Pancreas (tissue), 10 donors: ENCODE data around the gene SPTB. TPM values are rescaled to one million over a fixed set of nuclear protein-coding genes. Genes with fewer than 3 reads are reported as not detected.

Source experiments
- ATAC-seq, 4 donors: fragments of 200-7000 bp; cut with Tn5 transposase; one replicate each; pipeline versions ENCODE4 v1.8.0 to v1.9.1; 2020; ENCODE audit warnings: mild to moderate bottlenecking in 4 of 4, moderate library complexity in 4 of 4
- DNase-seq, 6 donors: peaks; one replicate each; pipeline ENCODE4 v3.0.0-alpha.2; 2020
- FAIRE-seq: peaks from 2 replicates; lab custom pipeline; 2012; peaks lifted over from hg19 to GRCh38; lab: Jason Lieb, UNC
- H3K27ac ChIP-seq, 4 donors: fragments of 200-600 bp; sonication (generic); 1 replicate in 3 of 4; 2 replicates in 1 of 4; pipeline versions ENCODE4 v1.5.0 to v1.8.0; 2020
- H3K27me3 ChIP-seq, 4 donors: fragments of 200-600 bp; one replicate each; pipeline ENCODE4 v1.8.0; 2021
- H3K36me3 ChIP-seq, 3 donors: fragments of 200-600 bp; sonication (generic) in 1 of 3; one replicate each; pipeline versions ENCODE4 v1.5.0 to v1.8.0; 2020 to 2021
- H3K4me1 ChIP-seq, 3 donors: fragments of 200-600 bp; one replicate each; pipeline ENCODE4 v1.8.0; 2021
- H3K4me3 ChIP-seq, 4 donors: fragments of 200-600 bp; sonication (generic) in 2 of 4; one replicate each; pipeline versions ENCODE4 v1.5.0 to v1.8.0; 2020 to 2021
- H3K9me3 ChIP-seq, 4 donors: fragments of 200-600 bp; one replicate each; pipeline ENCODE4 v1.8.0; 2021
- CTCF ChIP-seq, 4 donors: fragments of 200-600 bp; sonication (generic) in 3 of 4; IDR thresholded peaks; one replicate each; pipeline versions ENCODE4 v1.5.0 to v1.8.0; 2021; ENCODE audit warnings: antibody characterized with exemption in 4 of 4
- WGBS, 2 donors: extraction: QIAGEN DNeasy Blood & Tissue Kit; methylation state at CpG; one replicate each; pipeline ENCODE4 v1.1.7; 2013; 5-methylcytosine and 5-hydroxymethylcytosine counted together
- intact Hi-C, 3 donors: fragments of 100-400 bp; cut with DNase I; formaldehyde crosslinking; loops; one replicate each; pipeline versions ENCODE4 v1.11.1 to v1.14.2; 2022
- microRNA-seq, 2 donors: library from miRNA; unstranded; fragments of <30 nt; microRNA quantifications; one replicate each; pipeline versions ENCODE4 to v1.1.0, GENCODE V29; 2019 to 2020
- polyA plus RNA-seq, 2 donors: library from polyadenylated mRNA; stranded (reverse); fragments of 200-250 nt; gene quantifications; one replicate each; pipeline ENCODE4 v1.2.3, GENCODE V29; 2013
- total RNA-seq, 6 donors: library from RNA; stranded (reverse); fragmentation: NEBNext Ultra II Directional in 4 of 6; extraction: Animal tissue kit (Norgen Biotek cat#: 25700) in 4 of 6; gene quantifications; one replicate each; pipeline versions ENCODE4 v1.2.1 to v1.2.4, GENCODE V29; 2021 to 2023
- donor health status: healthy with polysubstance abuse.
- donor health status: DM: no; HTN: no; CAD: no; lungs with moderate emphysema.
- donor health status: DM: no; HTN: no; CAD: no.
- donor health status: control.
- donor health status: control.
- donor health status: Bipolar disorder and iron deficiency.
- donor health status: DM: yes; HTN: yes; CAD: no.
- donor health status: DM: no; HTN: no; CAD: no.
- donor health status: DM: no; HTN: no; CAD: no.
- donor health status: DM: yes; HTN: yes; CAD: no.

The SPTB gene
- total and polyA plus RNA-seq, 8 donors = 0.73 to 6.5 (median 2.8) TPM

GRCh38 chr14:64696355-64696857 lies 183.3 kb downstream of the SPTB start:
- intact Hi-C loops = no loop called here
- no peak for TF ChIP-seq CTCF (IDR thresholded peaks at IDR 0.05)
- ATAC-seq = peak in 2 of 4 donors; percentile 39 to 49
- H3K4me3 ChIP-seq = no peak overlapping the region
- WGBS, 2 donors = 62 to 65% methylated on average over 4 of the region's 4 CpGs
- no peak for FAIRE-seq
- H3K9me3 ChIP-seq = no peaks in the 10 kb centered on the region
- DNase-seq = no peak
- no peaks in the 10 kb centered on the region for H3K36me3 ChIP-seq
- no peak overlapping the region for H3K27ac ChIP-seq
- peaks cover 4 to 18% (median 11%) of the 10 kb centered on the region in 3 donors for H3K4me1 ChIP-seq
- H3K27me3 ChIP-seq = no peaks in the 10 kb centered on the region

Small RNA genes within 50 kb of the gene (microRNA-seq; reads per million reads assigned to microRNA genes)
- gene MIR7855 = 0 reads per million in 2 donors

Other genes starting within 250 kb of the SPTB start
- 10 to 100 TPM; 33.3 to 60.7 (median 41.0) TPM for gene PLEKHG3, start 175.5 kb downstream of the SPTB start, total RNA-seq
- gene PLEKHG3, start 175.5 kb downstream of the SPTB start, polyA plus RNA-seq = 10 to 100 TPM; 33.8 to 42.0 TPM
- 10 to 100 TPM; 22.7 to 33.2 (median 29.4) TPM for gene CHURC1, start 34.5 kb upstream of the SPTB start, total RNA-seq
- 10 to 100 TPM; 13.0 to 22.6 TPM for gene CHURC1, start 34.5 kb upstream of the SPTB start, polyA plus RNA-seq
- gene GPX2, start 62.8 kb upstream of the SPTB start, total RNA-seq = 10 to 100 TPM in 2 of 6 donors, 1 to 10 TPM in 4; 2.6 to 41.9 (median 6.8) TPM
- 10 to 100 TPM; 14.3 to 19.3 TPM for gene GPX2, start 62.8 kb upstream of the SPTB start, polyA plus RNA-seq
- 10 to 100 TPM in 2 of 6 donors, 1 to 10 TPM in 4; 4.6 to 18.8 (median 6.4) TPM for gene RAB15, start 92.4 kb upstream of the SPTB start, total RNA-seq
- gene RAB15, start 92.4 kb upstream of the SPTB start, polyA plus RNA-seq = 10 to 100 TPM in 1 of 2 donors, 1 to 10 TPM in 1; 7.5 to 12.2 TPM
- gene FNTB, start 107.0 kb upstream of the SPTB start, total RNA-seq = 1 to 10 TPM; 4.9 to 9.5 (median 6.7) TPM
- 1 to 10 TPM; 4.6 to 7.7 TPM for gene FNTB, start 107.0 kb upstream of the SPTB start, polyA plus RNA-seq
- 10 to 100 TPM; 28.6 to 48.9 (median 40.4) TPM for gene MAX, start 222.6 kb upstream of the SPTB start, total RNA-seq
- gene MAX, start 222.6 kb upstream of the SPTB start, polyA plus RNA-seq = 10 to 100 TPM; 19.7 to 29.0 TPM